A673 (cell line): Measurements from ENCODE around the gene WNT11. TPM values are rescaled to one million over a fixed set of nuclear protein-coding genes. Genes with fewer than 3 reads are reported as not detected.

Experiments used
- BruUV-seq: library from RNA; stranded (reverse); fragments of 400-500 nt; replicated peaks from 2 replicates; lab custom pipeline; 2021; lab: Mats Ljungman, UMichigan
- CTCF ChIA-PET: fragments of 300-600 bp; sonication (Branson Sonifier 250); formaldehyde crosslinking; loops from one replicate; lab custom pipeline; 2022; ENCODE audit warnings: antibody characterized with exemption; lab: Charles Lee
- POLR2A ChIA-PET: fragments of 300-600 bp; sonication (Branson Sonifier 250); formaldehyde crosslinking; loops from one replicate; lab custom pipeline; 2022; ENCODE audit warnings: antibody characterized with exemption; ENCODE audit not compliant: low non-redundant PET; lab: Charles Lee
- DNase-seq: peaks from one replicate; pipeline ENCODE4 v3.0.0-alpha.2; 2015; ENCODE audit warnings: low spot score
- H3K27ac ChIP-seq: fragments of 200-600 bp; sonication (generic); 2 replicates; pipeline ENCODE4 v1.5.1; 2016; ENCODE audit warnings: mixed run types, low read depth, mild to moderate bottlenecking, mixed read lengths, antibody characterized with exemption, low read length; ENCODE audit not compliant: poor library complexity, severe bottlenecking
- H3K27me3 ChIP-seq: fragments of 200-600 bp; sonication (generic); replicated peaks from 2 replicates; pipeline ENCODE4 v1.6.1; 2017; ENCODE audit warnings: mixed run types, low read depth, mild to moderate bottlenecking, mixed read lengths, antibody characterized with exemption, low read length; ENCODE audit not compliant: insufficient read depth, poor library complexity
- H3K36me3 ChIP-seq: fragments of 200-600 bp; sonication (generic); 2 replicates; pipeline ENCODE4 v1.6.1; 2016; ENCODE audit warnings: mixed run types, mild to moderate bottlenecking, mixed read lengths, antibody characterized with exemption, low read length; ENCODE audit not compliant: insufficient read depth, poor library complexity, severe bottlenecking
- H3K4me1 ChIP-seq: fragments of 200-600 bp; sonication (generic); 2 replicates; pipeline ENCODE4 v1.6.1; 2017; ENCODE audit warnings: mixed run types, mild to moderate bottlenecking, mixed read lengths, antibody characterized with exemption, low read length; ENCODE audit not compliant: insufficient read depth, poor library complexity, severe bottlenecking
- H3K4me3 ChIP-seq: fragments of 200-600 bp; sonication (generic); 2 replicates; pipeline ENCODE4 v1.5.1; 2016; ENCODE audit warnings: low read depth, mixed run types, mild to moderate bottlenecking, mixed read lengths, low read length; ENCODE audit not compliant: poor library complexity, severe bottlenecking
- H3K9me3 ChIP-seq: fragments of 200-600 bp; sonication (generic); 2 replicates; pipeline ENCODE4 v1.6.1; 2016; ENCODE audit warnings: mixed run types, low read depth, mild to moderate bottlenecking, mixed read lengths, antibody characterized with exemption, low read length; ENCODE audit not compliant: poor library complexity, severe bottlenecking
- CTCF ChIP-seq: fragments of 300-800, 200-600 bp; sonication (generic); conservative IDR thresholded peaks from 2 replicates; pipeline ENCODE4 v1.5.1; 2017; ENCODE audit warnings: low read depth, mild to moderate bottlenecking, antibody characterized with exemption, low read length, moderate library complexity, mixed read lengths
- EZH2 ChIP-seq: fragments of 200-600 bp; sonication (generic); IDR thresholded peaks from 2 replicates; pipeline ENCODE4 v1.6.1; 2017; ENCODE audit warnings: borderline replicate concordance, low read depth, mild to moderate bottlenecking, mixed read lengths, antibody characterized with exemption, low read length; ENCODE audit not compliant: poor library complexity, severe bottlenecking
- intact Hi-C: fragments of 100-400 bp; cut with micrococcal nuclease; formaldehyde crosslinking; loops from one replicate; pipeline ENCODE4 v1.10.0; 2022; ENCODE audit not compliant: unreplicated experiment
- total RNA-seq: library from RNA; stranded (reverse); gene quantifications from 2 replicates; pipeline ENCODE4 v1.2.3, GENCODE V29; 2021

WNT11 gene
- total RNA-seq, 1 experiment from 2014 or later = 1.2 TPM

DNA sequence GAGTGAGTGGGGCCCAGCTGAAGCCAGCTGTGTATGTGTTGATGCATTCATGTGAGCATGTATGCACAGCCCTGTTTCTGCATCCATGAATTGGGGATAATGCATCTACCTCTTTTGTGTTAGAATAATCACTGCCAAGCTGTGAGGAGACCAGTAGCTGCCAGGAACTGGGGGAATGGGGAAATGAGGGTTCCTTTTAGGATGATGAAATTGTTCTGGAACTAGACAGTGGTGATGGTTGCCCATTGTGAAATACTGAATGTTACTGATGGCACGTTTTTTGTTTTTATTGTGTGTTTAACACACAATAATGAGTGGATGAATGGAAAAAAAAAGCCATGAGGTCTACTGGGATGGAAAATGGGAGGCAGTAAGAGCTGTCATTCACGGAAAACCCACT lies 45.3 kb upstream of the WNT11 start:
- Histone ChIP-seq H3K27ac (no peak overlapping the region), H3K36me3 (no peaks in the 10 kb centered on the region), H3K9me3 (no peaks in the 10 kb centered on the region), H3K4me1 (no peaks in the 10 kb centered on the region), H3K27me3 (no peaks in the 10 kb centered on the region), H3K4me3 (no peak overlapping the region)
- DNase-seq = no peak
- CTCF ChIA-PET = interaction anchor here (0.7 kb wide), 1 partner anchor 43 kb away, joined by 3 read pairs; no protein-coding TSS in a partner anchor
- no TSS peak for BruUV-seq
- intact Hi-C loops = no loop called here
- no peak for TF ChIP-seq CTCF
- no peak for TF ChIP-seq EZH2
- POLR2A ChIA-PET = no interaction called here

DNA sequence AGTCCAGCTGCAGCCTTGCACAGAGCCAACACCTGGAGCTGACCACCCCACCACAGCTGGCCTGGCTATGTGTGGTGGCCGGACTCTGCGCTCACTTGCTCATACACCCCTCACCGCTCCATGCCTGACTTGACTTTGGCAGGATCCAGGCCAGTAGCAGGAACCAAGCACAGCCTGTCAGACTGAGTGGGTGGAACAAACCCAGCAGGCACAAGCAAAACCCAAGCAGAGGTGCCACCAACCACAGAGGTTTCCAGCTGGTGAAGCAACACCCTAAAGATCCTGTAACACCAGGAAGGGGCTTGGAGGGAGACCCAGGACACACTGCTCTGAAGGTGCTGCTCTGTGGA lies 44.9 kb upstream of the WNT11 start:
- no peak for DNase-seq
- CTCF ChIA-PET = no interaction called here

GRCh38 chr11:76250520-76251225 lies 44.4 kb upstream of the WNT11 start:
- POLR2A ChIA-PET = no interaction called here
- H3K9me3 ChIP-seq = no peaks in the 10 kb centered on the region
- no peak for TF ChIP-seq EZH2
- no peaks in the 10 kb centered on the region for H3K4me1 ChIP-seq
- no peak overlapping the region for H3K27ac ChIP-seq
- DNase-seq = no peak
- no peaks in the 10 kb centered on the region for H3K27me3 ChIP-seq
- intact Hi-C loops = no loop called here
- H3K4me3 ChIP-seq = no peak overlapping the region
- BruUV-seq = no TSS peak
- no peaks in the 10 kb centered on the region for H3K36me3 ChIP-seq
- CTCF ChIA-PET = no interaction called here

More for the DNA sequence above, 44.9 kb upstream of the WNT11 start:
- POLR2A ChIA-PET = no interaction called here
- H3K4me1 ChIP-seq = no peaks in the 10 kb centered on the region
- no peaks in the 10 kb centered on the region for H3K9me3 ChIP-seq
- intact Hi-C loops = no loop called here
- no peaks in the 10 kb centered on the region for H3K27me3 ChIP-seq
- no peak for TF ChIP-seq EZH2
- TF ChIP-seq CTCF = no peak
- no peak overlapping the region for H3K4me3 ChIP-seq
- H3K27ac ChIP-seq = no peak overlapping the region
- H3K36me3 ChIP-seq = no peaks in the 10 kb centered on the region
- no TSS peak for BruUV-seq

GRCh38 chr11:76249195-76249741 lies 43.0 kb upstream of the WNT11 start:
- Histone ChIP-seq H3K36me3 (no peaks in the 10 kb centered on the region), H3K27me3 (no peaks in the 10 kb centered on the region), H3K27ac (no peak overlapping the region), H3K4me1 (no peaks in the 10 kb centered on the region), H3K4me3 (no peak overlapping the region), H3K9me3 (no peaks in the 10 kb centered on the region)
- intact Hi-C loops = no loop called here
- ChIA-PET POLR2A (no interaction called here), CTCF (no interaction called here)
- no peak for DNase-seq
- no TSS peak for BruUV-seq
- TF ChIP-seq CTCF = no peak
- no peak for TF ChIP-seq EZH2
